ENCODE results near the gene AJM1.

DNA sequence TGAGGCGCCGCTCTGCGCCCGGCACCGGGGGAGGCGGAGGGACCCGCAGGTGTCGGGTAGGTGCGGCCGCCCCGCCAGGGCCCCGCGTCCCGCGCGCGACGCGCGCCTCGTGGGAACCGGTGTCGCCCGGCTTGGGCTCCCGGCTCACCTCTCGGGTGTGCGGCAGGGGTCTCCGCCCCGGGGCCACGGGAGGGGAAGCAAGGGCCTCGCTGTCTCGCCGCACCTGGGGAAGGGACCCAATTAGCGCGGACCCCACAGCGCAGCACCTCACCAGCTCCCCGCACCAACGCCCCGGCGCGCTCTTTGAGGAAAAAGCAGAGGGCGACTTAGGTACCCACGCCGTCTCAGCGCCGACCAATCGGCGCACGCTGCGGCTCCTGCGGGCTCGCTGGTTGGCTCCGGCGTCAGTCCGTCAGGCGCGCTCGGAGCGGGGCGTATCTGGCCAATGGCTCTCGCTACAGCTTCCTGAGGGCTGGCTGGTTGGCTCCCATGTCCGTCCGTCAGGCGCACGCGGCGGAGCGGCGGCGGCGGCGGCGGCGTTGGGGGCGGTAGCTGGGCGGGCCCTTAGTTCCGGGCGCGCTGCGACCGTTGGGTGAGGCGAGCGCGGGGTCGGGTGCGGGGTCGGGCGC, 43.8 kb downstream of the AJM1 start, which contains the start of gene TRAF2:
- TF ChIP-seq, protein P1, sequence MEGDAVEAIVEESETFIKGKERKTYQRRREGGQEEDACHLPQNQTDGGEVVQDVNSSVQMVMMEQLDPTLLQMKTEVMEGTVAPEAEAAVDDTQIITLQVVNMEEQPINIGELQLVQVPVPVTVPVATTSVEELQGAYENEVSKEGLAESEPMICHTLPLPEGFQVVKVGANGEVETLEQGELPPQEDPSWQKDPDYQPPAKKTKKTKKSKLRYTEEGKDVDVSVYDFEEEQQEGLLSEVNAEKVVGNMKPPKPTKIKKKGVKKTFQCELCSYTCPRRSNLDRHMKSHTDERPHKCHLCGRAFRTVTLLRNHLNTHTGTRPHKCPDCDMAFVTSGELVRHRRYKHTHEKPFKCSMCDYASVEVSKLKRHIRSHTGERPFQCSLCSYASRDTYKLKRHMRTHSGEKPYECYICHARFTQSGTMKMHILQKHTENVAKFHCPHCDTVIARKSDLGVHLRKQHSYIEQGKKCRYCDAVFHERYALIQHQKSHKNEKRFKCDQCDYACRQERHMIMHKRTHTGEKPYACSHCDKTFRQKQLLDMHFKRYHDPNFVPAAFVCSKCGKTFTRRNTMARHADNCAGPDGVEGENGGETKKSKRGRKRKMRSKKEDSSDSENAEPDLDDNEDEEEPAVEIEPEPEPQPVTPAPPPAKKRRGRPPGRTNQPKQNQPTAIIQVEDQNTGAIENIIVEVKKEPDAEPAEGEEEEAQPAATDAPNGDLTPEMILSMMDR (IDR thresholded peaks at IDR 0.05; ENCODE audit: low read depth, low read length, poor library complexity, severe bottlenecking), result no peak
- TF ChIP-seq EZH2phosphoT487 (IDR thresholded peaks at IDR 0.05; ENCODE audit: borderline replicate concordance, low read length), result no peak
